ENCODE data around the gene CEMIP2. TPM values are rescaled to one million over a fixed set of nuclear protein-coding genes. Genes with fewer than 3 reads are reported as not detected.
A peak's percentile ranks its signal among the peaks of the same experiment; 100 is the strongest.

Gene CEMIP2, protein sequence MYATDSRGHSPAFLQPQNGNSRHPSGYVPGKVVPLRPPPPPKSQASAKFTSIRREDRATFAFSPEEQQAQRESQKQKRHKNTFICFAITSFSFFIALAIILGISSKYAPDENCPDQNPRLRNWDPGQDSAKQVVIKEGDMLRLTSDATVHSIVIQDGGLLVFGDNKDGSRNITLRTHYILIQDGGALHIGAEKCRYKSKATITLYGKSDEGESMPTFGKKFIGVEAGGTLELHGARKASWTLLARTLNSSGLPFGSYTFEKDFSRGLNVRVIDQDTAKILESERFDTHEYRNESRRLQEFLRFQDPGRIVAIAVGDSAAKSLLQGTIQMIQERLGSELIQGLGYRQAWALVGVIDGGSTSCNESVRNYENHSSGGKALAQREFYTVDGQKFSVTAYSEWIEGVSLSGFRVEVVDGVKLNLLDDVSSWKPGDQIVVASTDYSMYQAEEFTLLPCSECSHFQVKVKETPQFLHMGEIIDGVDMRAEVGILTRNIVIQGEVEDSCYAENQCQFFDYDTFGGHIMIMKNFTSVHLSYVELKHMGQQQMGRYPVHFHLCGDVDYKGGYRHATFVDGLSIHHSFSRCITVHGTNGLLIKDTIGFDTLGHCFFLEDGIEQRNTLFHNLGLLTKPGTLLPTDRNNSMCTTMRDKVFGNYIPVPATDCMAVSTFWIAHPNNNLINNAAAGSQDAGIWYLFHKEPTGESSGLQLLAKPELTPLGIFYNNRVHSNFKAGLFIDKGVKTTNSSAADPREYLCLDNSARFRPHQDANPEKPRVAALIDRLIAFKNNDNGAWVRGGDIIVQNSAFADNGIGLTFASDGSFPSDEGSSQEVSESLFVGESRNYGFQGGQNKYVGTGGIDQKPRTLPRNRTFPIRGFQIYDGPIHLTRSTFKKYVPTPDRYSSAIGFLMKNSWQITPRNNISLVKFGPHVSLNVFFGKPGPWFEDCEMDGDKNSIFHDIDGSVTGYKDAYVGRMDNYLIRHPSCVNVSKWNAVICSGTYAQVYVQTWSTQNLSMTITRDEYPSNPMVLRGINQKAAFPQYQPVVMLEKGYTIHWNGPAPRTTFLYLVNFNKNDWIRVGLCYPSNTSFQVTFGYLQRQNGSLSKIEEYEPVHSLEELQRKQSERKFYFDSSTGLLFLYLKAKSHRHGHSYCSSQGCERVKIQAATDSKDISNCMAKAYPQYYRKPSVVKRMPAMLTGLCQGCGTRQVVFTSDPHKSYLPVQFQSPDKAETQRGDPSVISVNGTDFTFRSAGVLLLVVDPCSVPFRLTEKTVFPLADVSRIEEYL (N-terminal part only)
- total RNA-seq (2022): 13.7 and 17.7 TPM in 2 replicates
- percentile 75 among the genes with signal in this experiment for Bru-seq, nascent RNA
- percentile 74 among the genes with signal in this experiment for BruChase-seq, experiment 1, labeled RNA remaining after a 6-hour chase
- BruChase-seq, experiment 2, labeled RNA remaining after a 2-hour chase: percentile 71 among the genes with signal in this experiment
- long read RNA-seq, full-length matches to known transcripts: 4 of 8 reads
- long read RNA-seq, partial matches to known transcripts: 1 of 8 reads
- long read RNA-seq, other reads (novel, unspliced or antisense): 3 of 8 reads

DNA sequence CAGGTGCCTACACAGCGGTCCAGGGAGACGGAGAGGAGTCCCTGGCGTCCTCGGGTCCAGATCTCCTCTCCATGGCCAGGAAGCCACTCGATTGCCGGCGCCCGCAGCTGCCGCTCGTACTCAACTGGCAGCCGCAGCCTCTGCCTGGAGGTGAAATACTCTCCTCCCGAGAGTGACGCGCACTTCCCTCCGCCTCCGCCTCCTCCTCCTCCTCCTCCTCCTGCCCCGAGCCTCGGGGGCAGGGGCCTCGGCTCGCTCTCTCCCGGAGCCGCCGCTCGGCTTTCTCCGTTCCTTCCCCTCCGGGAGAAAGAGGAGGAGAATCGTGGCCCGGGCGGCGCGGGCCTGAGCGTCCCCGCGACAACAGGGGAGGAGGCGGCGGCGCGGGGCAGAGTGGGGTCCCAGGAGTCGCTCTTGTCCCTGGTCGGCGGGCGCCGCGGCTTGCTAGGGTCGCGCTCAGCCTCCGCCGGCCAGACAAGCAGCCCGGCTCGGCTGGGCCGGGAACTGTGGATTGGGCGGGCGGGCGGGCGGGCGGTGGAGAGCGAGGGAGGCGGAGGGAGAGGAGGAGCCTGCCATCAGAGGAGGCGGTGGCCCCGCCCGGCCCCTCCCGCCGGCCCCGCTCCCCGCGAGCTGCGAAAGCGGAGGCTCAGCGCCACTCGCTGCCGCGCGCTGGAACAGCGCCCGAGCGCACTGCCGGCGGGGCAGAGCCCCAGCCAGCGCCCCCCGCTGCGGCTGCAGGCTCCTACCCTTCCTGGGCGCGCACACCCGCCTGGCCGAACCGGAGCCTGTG lies at the start of gene CEMIP2:
Gene CEMIP2 (minus strand): TSS at position 126 of the 787 bp plus-strand sequence. CDS start 18,140 bp downstream, outside the sequence.
- Mint-ChIP-seq H3K27ac (ENCODE audit: low read depth, unreplicated experiment) (peak within 1 kb of the TSS; percentile 75), H3K4me3 (ENCODE audit: unreplicated experiment) (peak within 1 kb of the TSS; percentile 92), H3K9me3 (ENCODE audit: unreplicated experiment) (no peaks in the 10 kb centered on the region), H3K27me3 (ENCODE audit: insufficient read depth, unreplicated experiment) (no peaks in the 10 kb centered on the region), H3K4me1 (ENCODE audit: insufficient read depth, unreplicated experiment) (peaks cover 42% of the 10 kb centered on the region), H3K36me3 (ENCODE audit: insufficient read depth, unreplicated experiment) (no peaks in the 10 kb centered on the region)
- CTCF ChIA-PET: interaction anchor here (0.5 to 7.0 kb wide), 24 partner anchors 11 to 483 kb away, joined by 3 to 91 read pairs (median 5); no protein-coding TSS in a partner anchor
- peak; percentile 93 for DNase-seq (ENCODE audit: unreplicated experiment)
- POLR2A ChIA-PET: interaction anchor here (0.7 to 4.7 kb wide), 12 partner anchors 43 to 280 kb away, joined by 3 to 75 read pairs (median 4); no protein-coding TSS in a partner anchor
- intact Hi-C loops (cut with micrococcal nuclease): loop anchor here (1.0 to 5.0 kb wide), 6 partner anchors 42 to 483 kb away; partner anchors contain the start of genes ABHD17B and C9orf85
- BruUV-seq (replicated peaks): no TSS peak
- TF ChIP-seq, protein P1, sequence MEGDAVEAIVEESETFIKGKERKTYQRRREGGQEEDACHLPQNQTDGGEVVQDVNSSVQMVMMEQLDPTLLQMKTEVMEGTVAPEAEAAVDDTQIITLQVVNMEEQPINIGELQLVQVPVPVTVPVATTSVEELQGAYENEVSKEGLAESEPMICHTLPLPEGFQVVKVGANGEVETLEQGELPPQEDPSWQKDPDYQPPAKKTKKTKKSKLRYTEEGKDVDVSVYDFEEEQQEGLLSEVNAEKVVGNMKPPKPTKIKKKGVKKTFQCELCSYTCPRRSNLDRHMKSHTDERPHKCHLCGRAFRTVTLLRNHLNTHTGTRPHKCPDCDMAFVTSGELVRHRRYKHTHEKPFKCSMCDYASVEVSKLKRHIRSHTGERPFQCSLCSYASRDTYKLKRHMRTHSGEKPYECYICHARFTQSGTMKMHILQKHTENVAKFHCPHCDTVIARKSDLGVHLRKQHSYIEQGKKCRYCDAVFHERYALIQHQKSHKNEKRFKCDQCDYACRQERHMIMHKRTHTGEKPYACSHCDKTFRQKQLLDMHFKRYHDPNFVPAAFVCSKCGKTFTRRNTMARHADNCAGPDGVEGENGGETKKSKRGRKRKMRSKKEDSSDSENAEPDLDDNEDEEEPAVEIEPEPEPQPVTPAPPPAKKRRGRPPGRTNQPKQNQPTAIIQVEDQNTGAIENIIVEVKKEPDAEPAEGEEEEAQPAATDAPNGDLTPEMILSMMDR (IDR thresholded peaks at IDR 0.05; ENCODE audit: unreplicated experiment): peak; percentile 41

DNA sequence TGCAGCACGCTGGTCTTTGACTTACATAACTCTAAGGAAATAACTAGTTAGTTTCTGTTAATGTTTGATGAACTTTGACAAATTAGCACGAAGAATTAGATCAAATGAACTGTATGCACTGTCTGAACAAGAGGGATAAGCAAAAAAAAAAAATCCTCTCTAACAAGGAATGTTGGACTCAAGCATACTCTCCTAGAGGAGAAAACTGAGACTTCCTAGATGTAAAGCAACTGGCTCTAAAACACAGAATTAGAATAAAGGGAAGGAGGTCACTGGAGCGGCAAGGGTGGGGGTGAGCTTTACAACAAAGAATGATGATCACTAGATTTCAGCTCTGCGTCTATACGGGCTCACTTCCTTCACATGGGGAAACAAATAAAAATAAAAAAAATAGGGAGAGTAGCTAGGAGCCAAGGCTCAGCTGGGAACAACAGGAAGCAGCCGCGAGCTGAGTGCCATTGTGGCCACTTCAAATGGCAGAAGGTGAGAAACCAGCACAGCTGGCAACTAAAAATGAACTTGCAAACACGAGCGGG lies 48.7 kb upstream of the CEMIP2 start:
- TF ChIP-seq, protein P1 (IDR thresholded peaks at IDR 0.05; ENCODE audit: unreplicated experiment): no peak
- no peaks in the 10 kb centered on the region for H3K9me3 Mint-ChIP-seq (ENCODE audit: unreplicated experiment)
- DNase-seq (ENCODE audit: unreplicated experiment): no peak
- no peaks in the 10 kb centered on the region for H3K36me3 Mint-ChIP-seq (ENCODE audit: insufficient read depth, unreplicated experiment)
- POLR2A ChIA-PET: no interaction called here
- H3K27ac Mint-ChIP-seq (ENCODE audit: low read depth, unreplicated experiment): no peak overlapping the region
- intact Hi-C loops (cut with micrococcal nuclease): no loop called here
- CTCF ChIA-PET: interaction anchor here (0.6 to 6.7 kb wide), 22 partner anchors 9 to 533 kb away, joined by 3 to 95 read pairs (median 3); partner anchors contain the start of gene C9orf85
- H3K27me3 Mint-ChIP-seq (ENCODE audit: insufficient read depth, unreplicated experiment): no peaks in the 10 kb centered on the region
- BruUV-seq (replicated peaks): no TSS peak
- H3K4me1 Mint-ChIP-seq (ENCODE audit: insufficient read depth, unreplicated experiment): no peaks in the 10 kb centered on the region
- no peak overlapping the region for H3K4me3 Mint-ChIP-seq (ENCODE audit: unreplicated experiment)

DNA sequence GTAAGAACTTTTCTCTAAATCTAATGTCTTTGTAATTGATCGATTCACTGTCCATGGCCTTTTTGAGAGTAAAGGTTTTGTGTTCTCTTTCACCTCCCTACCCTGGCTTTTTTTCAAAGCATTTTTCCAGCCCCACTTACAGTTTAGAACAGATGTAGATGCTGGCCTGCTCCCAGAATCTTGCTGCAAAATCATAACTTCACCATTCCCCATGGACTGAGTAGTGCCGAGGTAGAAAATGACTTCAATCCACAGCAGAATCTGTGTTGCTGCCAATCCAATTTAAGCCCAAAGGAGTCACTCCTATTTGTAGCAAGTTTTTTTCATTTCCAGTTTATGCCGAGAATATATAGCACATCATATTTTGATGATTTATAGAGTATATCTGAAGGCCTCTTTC lies 46.5 kb upstream of the CEMIP2 start:
- intact Hi-C loops (cut with micrococcal nuclease): no loop called here
- no peak overlapping the region for H3K4me3 Mint-ChIP-seq (ENCODE audit: unreplicated experiment)

More for the DNA sequence above, 46.5 kb upstream of the CEMIP2 start:
- no peaks in the 10 kb centered on the region for H3K36me3 Mint-ChIP-seq (ENCODE audit: insufficient read depth, unreplicated experiment)
- no peak overlapping the region for H3K27ac Mint-ChIP-seq (ENCODE audit: low read depth, unreplicated experiment)
- ChIA-PET POLR2A (no interaction called here), CTCF (interaction anchor here (1.0 kb wide), 1 partner anchor 8 kb away, joined by 3 read pairs; no protein-coding TSS in a partner anchor)
- BruUV-seq (replicated peaks): no TSS peak
- H3K27me3 Mint-ChIP-seq (ENCODE audit: insufficient read depth, unreplicated experiment): no peaks in the 10 kb centered on the region
- no peaks in the 10 kb centered on the region for H3K4me1 Mint-ChIP-seq (ENCODE audit: insufficient read depth, unreplicated experiment)
- no peak for DNase-seq (ENCODE audit: unreplicated experiment)
- no peaks in the 10 kb centered on the region for H3K9me3 Mint-ChIP-seq (ENCODE audit: unreplicated experiment)
- TF ChIP-seq, protein P1 (IDR thresholded peaks at IDR 0.05; ENCODE audit: unreplicated experiment): no peak

Measured in MCF 10A (cell line).